Activated CD4-positive, alpha-beta T cell treated with anti-CD3 and anti-CD28 coated beads, Interleukin-10, Interleukin-2, amounts not matched to agents 100 ng/mL and 50 ng/mL, durations not matched to agents 16 hours and 8 hours (primary cell): ENCODE data around the gene GDAP1L1.
A peak's percentile ranks its signal among the peaks of the same experiment; 100 is the strongest.
"Not testable (repeated sequence)": the region's sequence is repeated elsewhere in the genome, so short reads cannot be mapped to it uniquely, and the experiment has no call there.

ENCODE experiments used
- DNase-seq: peaks from one replicate; pipeline ENCODE4 v3.0.0-alpha.2; 2020

GDAP1L1 gene

GRCh38 chr20:44306927-44307326, 59.8 kb downstream of the GDAP1L1 start:
- no peak for DNase-seq

DNA sequence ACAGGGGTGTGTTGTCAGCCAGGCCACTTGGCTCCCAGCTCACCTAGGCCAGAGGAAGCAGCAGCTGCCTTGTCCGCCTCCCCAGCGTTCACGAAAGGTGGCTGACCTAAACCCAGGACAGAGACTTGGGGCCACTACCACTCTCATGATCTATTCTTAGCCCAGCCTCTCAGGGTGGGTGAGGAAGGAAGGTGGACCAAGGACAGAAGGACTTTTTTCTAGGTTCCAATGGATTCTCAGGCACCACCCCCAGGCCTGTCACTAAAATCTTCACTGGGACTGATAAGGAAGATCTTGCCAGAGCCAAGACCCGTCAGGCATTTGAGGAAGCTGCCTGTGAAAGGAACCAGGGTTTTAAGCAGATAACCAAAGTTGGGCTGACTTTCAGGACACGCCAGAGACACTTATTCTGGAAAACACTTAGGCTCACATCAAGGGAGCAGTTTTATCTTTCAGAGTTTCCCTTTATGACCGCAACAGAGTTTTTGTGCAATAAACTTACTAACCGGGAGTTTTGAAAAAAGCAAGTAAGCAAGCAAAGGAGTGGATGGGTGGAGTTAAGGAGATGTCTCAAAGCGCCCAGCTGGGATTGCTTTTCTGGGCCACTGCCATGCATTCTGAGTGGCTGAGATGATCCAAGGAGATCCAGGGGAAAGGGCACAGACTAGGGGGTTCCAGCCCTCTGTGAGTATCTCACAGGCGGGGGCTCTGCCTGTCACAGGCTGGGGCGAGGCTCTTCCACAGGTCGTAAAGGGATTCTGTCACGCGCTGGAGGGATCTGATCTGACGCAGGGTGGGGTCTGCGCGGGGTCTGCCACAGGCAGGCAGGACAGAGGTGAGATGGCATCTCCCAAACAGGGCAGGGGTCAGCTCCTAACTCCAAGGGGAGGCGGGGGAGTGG, 62.9 kb downstream of the GDAP1L1 start:
- peak; percentile 9 for DNase-seq

DNA sequence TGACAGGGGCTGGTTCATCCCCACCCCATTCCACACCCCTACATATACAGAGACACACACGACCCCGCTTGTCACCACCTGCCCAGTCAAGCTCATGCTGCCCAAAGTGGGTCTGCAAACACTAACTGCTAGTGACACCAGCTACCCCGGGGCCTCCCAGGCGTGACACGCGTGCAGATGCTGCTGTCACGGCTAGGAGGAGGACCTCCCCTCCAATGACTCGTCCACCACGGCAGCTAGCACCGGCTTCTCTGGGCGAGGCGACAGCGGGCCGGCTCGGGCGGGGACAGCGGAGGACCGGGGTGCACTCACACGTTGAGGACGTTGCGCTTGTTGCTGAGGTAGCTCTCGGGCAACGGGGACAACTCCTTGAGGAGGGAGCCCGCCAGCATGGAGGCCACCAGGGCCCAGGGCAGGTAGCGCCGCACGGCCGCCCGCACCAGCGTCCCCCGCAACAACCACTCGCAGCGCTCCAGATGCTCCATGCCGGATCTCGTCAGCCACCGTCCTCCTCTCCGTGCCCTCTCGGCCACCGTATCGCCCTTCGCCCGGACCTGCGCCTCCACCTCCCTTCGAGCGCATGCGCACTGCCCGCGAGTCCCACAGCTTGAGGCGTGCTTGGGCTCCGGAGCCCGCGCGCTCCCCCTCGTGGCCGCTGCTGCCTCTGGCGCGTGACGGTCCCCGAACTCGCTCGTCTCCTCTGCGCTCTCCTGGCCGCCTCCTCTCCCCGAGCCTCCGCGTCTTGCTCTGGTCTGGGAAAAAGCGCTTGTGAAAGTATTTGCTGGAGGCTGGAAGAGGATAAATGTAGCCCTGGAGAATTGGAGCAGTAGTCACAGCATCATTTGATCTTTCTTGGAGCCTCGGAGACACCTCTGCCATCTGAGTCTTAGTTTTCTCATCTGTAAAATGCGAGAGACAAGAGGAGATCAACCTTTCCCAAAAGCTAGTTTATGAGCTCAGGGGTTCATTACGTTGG, 63.8 kb downstream of the GDAP1L1 start, which contains the start of gene FITM2:
FITM2 (minus strand) TSS at position 539 of the 976 bp plus-strand sequence; CDS start at position 485, 54 bp downstream.
- peak; percentile 99 for DNase-seq

DNA sequence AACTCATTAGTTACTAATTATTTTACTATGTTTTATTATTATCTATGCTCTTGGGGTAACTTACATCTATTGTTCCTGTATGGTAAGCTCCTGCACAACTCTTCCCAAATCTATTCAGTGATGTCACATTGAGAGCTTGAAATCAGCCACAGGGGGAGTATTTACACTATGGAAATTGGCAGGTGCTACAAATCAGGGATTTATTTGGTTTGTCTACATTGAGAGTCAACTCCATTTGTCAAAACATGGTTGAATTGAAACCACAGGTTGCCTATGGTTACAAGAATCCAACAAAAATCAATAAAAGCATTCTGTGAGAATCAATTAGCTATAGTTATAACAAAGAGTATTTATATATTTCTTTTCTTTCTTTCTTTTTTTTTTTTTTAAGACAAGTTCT, 67.8 kb downstream of the GDAP1L1 start:
- no peak for DNase-seq

DNA sequence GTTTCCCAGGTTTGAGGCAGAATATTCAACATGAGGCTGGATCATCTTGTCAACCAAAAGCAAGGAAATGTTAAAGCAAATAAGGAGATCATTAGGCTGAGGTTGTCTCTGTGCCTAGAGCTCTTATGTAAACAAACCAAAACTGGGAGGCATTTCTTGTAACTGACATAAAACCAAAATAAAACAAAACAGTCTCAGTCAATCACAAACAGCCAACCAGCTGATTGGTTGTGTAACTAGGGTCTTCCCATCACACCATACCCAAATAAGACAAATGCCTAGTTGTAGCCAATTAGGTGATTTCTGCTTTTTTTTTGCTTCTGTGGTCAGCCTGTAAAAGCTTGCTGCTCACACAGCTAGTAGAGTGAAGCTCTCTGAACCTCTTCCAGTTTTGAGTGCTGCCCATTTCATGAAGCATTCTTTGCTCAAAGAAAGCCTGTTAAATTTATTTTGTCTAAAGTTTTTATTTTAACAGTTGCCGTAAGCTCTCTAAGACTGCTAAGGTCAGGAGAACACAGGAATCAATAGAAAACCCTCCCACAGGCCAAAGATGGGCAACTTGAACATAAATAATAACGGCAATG, 72.8 kb downstream of the GDAP1L1 start:
- no peak for DNase-seq

- DNase-seq: no peak
Observed at GRCh38 chr20:44324343-44324742, 77.2 kb downstream of the GDAP1L1 start.

DNA sequence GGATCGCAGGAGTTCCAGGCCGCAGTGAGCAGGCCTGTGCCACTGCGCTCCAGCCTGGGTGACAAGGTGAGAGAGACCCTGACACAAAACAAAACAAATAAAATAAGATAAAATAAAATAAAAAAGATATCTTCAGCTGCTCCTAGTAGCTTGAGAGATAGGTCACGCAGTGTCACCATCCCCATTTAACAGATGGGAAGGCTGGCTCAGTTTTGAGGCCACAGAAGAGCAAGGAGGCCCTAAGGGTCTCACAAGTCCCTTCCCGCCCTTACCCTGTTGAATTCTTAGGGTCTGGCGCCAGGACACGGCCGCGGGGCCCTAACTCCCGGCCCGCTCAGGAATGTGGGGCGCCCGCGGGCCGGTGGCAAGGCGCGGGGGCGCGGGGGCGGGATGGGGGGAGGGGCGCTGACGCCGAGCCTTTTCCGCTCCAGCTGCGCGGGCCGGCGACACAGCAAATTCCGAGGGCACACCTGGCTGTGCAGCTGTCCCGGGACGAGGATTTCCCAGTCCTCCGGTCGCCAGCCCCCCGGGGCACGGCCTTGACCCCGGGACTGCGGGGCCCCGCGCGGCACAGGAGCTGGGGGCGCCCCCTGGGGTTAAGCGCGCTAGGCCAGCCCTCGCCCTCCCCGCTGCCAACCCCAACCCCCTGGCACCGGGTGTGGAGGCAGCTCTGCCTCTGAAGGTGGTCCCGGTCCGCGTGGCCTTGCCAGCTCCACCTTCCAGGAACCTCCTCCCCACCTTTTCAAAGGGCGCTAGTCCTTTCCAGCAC, 79.5 kb downstream of the GDAP1L1 start:
- no peak for DNase-seq

- not testable (repeated sequence) for DNase-seq
Observed at GRCh38 chr20:44327748-44328147, 80.6 kb downstream of the GDAP1L1 start.

- no peak for DNase-seq
Observed at GRCh38 chr20:44328428-44328827, 81.3 kb downstream of the GDAP1L1 start.
